GM06990 (cell line): Measurements from ENCODE around the gene MAPK12.

ENCODE experiments used
- DNase-seq: peaks from one replicate; pipeline ENCODE4 v3.0.0-alpha.2; 2011; ENCODE audit not compliant: insufficient read length; ENCODE audit errors: extremely low read depth
- H3K27me3 ChIP-seq: replicated peaks from 2 replicates; pipeline ENCODE4 v1.6.0; 2011; ENCODE audit warnings: low read length; ENCODE audit not compliant: control insufficient read depth, insufficient read depth
- H3K36me3 ChIP-seq: 2 replicates; pipeline ENCODE4 v1.5.1; 2011; ENCODE audit warnings: low read length; ENCODE audit not compliant: control insufficient read depth, insufficient read depth
- H3K4me3 ChIP-seq: replicated peaks from 2 replicates; pipeline ENCODE4 v1.5.1; 2011; ENCODE audit warnings: low read depth, mild to moderate bottlenecking, control low read depth, low read length
- CTCF ChIP-seq: IDR thresholded peaks from 2 replicates; pipeline ENCODE4 v1.5.1; 2011; ENCODE audit warnings: low read length, control low read depth, mild to moderate bottlenecking, inconsistent platforms; ENCODE audit not compliant: insufficient read depth, poor library complexity, severe bottlenecking

Gene MAPK12

GRCh38 chr22:50242406-50242949 is 19.0 kb downstream of the MAPK12 start:
- no peak for DNase-seq
- TF ChIP-seq CTCF = no peak
- Histone ChIP-seq H3K27me3 (no peaks in the 10 kb centered on the region), H3K36me3 (peaks cover 17% of the 10 kb centered on the region), H3K4me3 (peak overlapping the region; percentile 56)

- no peak overlapping the region for H3K4me3 ChIP-seq
- peaks cover 5% of the 10 kb centered on the region for H3K36me3 ChIP-seq
- no peak for TF ChIP-seq CTCF
- H3K27me3 ChIP-seq = no peaks in the 10 kb centered on the region
- no peak for DNase-seq
These were observed 22.7 kb downstream of the MAPK12 start for GRCh38 chr22:50238755-50239154.

GRCh38 chr22:50236731-50237409 is 24.6 kb downstream of the MAPK12 start:
- TF ChIP-seq CTCF = peak; percentile 58
- H3K4me3 ChIP-seq = no peak overlapping the region
- peaks cover 5% of the 10 kb centered on the region for H3K36me3 ChIP-seq
- no peaks in the 10 kb centered on the region for H3K27me3 ChIP-seq
- no peak for DNase-seq

GRCh38 chr22:50233223-50233622 is 28.3 kb downstream of the MAPK12 start:
- Histone ChIP-seq H3K27me3 (no peaks in the 10 kb centered on the region), H3K36me3 (peaks cover 8% of the 10 kb centered on the region), H3K4me3 (no peak overlapping the region)
- TF ChIP-seq CTCF = no peak
- no peak for DNase-seq

- TF ChIP-seq CTCF = no peak
- no peak for DNase-seq
- H3K36me3 ChIP-seq = peaks cover 8% of the 10 kb centered on the region
These were observed 28.9 kb downstream of the MAPK12 start for GRCh38 chr22:50232481-50233151.

More at GRCh38 chr22:50232481-50233151, 28.9 kb downstream of the MAPK12 start:
- Histone ChIP-seq H3K4me3 (no peak overlapping the region), H3K27me3 (no peaks in the 10 kb centered on the region)
